Endothelial cell of hepatic sinusoid (primary cell): Measurements from ENCODE around the gene NPHS2.
"Not testable (repeated sequence)": the region's sequence is repeated elsewhere in the genome, so short reads cannot be mapped to it uniquely, and the experiment has no call there.

Experiments
- in situ Hi-C: cut with HindIII; loops from 2 replicates; pipeline ENCODE4 v1.10.0; 2017; ENCODE audit warnings: low sequenced_read_pairs

The NPHS2 gene

DNA sequence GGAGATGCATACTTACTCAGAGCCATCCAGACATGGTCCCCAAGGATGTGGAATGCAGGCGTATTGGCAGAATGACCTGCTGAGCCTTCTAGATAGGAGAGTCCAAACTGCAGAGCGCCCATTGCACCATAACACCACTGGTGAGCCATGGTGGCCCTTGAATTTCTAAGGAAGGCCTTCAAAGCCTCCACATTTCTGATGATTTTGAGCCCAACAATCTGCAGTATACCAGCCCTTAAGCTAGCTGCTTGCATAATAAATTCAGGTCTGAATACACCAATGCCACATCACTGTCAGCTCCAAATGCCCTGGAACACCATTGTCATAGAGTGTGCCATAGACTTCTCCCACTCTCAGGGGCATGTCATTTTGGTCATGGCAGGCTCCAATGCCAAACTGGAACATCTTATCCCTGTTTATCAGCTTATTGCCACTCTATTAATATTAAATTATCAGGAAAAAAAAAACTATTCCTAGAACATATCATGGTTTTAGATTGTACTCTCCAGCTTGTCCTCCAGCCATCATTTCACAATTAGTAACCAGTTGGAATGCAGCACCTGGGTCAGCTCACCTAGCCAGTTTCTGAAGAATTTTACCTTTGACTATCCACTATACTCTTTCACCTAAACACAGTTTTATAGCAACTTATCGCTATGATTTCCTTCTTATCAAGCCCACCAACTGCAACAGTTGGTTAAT, 26.9 kb downstream of the NPHS2 start:
- in situ Hi-C loops: no loop called here

DNA sequence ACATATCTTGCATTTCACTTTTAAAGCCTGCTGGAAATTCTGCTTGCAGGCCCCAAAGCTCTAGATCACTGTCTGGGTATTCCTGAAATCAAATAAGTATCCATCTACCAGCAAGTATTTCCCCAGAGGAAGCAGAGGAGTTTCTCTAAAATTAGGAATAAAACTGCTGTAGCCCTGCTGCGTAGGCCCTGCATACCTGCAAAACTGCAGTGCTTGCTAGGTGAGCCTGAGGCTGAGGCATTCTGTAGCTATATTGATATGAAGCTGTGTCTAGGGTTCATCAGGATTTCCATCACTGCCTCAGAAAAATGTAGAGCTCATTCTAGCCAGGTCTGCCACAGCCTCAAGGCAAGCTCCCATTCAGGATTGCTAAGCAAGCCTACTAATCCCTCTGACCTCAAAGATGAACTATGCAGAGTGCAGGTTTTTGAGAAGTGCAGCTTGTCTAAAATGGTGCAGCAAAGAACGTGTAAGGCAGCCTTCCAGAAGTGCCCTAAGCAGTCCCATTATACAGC, 28.7 kb downstream of the NPHS2 start:
- in situ Hi-C loops: no loop called here

DNA sequence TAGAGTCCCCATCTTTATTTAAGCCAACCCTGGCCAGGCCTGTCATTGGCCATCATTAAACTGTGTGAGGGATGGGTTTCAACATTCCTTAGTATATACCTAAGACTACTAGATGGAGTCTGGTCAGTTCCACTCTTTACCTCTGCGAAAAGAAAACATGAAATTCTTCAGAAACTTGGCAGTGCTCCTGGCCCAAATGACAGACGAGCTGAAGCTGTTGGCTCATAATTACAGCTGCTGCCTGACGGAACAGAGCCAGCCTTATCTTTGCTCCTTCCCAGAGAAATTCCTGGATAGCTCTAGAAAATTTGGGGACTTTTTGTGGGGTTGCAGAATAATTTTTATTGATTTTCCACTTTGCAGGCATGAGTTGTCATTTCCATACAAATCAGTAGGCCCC, 30.4 kb downstream of the NPHS2 start:
- in situ Hi-C loops: no loop called here

DNA sequence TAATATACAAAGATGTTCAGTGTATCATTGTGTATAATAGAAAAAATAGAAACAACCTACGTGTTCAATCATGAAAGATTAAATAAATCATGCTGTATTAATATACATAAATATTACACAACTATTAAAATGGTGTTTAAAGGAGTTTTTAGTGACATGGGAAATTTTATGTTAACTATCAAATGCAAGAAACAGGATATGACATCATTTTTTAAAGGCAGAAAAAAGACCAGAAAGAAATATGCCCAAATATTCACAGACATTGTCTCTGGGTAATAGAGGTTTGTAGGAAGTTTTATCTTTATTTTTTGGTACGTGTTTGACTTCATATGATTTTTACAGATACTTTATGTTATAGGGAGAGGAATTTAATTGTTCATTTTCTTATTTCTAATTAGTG, 34.0 kb downstream of the NPHS2 start:
- in situ Hi-C loops: no loop called here

DNA sequence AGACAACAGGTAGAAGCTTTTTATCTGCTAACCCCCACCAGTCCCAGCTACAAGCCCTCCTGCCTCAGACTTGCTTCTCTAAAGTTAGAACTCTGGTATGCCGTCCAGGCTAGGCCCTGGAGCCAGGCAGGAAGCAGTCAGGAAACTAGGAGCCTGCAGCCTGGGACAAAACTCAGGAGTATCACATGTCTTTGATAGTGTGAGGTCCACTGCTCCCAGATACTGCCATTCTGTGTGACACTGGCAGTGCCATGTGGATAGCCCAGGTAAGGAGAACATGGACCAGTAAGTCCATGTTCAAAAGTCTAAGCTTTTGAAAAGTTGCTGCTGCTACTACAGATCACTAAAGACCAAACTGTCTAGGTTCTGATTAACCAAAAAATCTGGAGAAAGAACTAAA, 45.4 kb downstream of the NPHS2 start:
- in situ Hi-C loops: no loop called here

DNA sequence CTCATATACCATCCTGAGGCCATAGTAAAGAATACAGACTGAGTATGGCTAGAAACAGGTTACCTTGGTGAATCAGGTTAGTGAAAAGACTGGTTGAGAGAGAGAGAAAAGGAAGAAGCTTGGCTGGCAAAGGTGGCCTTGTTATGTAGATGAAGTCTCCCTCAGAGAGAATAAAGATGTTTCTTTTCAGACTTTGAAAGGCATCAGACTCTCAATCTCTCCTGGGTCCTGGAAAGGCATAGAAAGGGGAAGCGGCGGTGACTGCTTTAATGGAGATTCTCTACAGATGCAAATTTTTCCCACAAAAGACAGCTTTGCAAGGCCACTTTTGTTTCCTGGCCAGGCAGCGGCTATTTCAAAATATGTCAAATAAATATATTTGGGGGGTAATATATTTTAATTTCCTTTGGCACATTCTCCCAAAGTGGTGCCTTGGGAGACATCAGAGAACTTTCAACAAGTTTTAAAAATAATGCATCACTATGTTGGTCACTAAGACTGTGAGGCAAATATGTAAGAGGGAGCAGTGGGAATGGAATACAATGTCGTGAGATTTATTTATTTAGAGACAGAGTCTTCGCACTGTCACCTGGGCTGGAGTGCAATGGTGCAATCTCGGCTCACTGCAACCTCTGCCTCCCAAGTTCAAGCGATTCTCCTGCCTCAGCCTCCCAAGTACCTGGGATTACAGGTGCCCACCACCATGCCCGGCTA, 46.1 kb downstream of the NPHS2 start:
- in situ Hi-C loops: no loop called here

DNA sequence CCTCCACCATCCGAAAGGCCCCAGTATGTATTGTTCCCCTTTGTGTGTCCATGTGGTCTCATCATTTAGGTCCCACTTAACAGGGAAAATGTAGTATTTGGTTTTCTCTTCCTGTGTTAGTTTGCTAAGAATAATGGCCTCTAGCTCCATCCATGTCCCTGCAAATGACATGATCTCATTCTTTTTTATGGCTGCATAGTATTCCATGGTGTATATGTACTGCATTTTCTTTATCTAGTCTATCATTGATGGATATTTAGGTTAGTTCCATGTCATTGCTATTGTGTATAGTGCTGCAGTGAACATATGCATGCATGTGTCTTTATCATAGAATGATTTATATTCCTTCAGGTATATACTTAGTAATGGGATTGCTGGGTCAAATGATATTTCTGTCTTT, 57.2 kb downstream of the NPHS2 start:
- in situ Hi-C loops: not testable (repeated sequence)

DNA sequence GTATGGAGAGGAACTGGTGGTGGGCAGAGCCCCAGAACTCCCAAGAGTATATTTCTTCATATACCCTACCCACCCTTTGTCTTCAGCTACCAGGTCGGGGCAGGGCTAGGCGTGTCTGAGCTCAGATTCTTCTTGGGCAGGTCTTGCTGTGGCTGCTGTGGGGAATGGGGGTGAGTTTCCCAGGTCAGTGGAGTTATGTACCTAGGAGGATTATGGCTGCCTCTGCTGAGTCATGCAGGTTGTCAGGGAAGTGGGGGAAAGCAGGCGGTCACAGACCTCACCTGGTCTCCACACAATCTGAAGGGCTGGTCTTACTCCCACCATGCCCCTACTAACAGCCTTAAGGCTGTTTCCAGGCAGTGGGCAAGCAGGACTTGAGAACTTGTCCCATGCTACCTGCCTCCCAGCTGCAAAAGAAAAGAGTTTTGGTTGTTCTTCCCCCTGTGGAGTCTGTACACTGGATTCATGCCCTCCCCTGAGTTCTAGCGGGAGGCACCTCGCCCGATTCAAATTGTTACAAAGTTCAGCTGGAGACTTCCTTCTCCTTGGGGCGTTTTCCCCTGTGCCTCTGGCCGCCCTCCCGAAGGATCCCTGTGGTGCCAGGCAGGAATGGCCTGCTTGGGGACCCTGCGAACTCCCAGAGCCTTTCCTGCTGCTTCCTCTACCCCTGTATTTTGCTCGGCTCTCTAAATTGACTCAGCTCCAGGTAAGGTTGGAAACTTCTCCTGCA, 58.6 kb downstream of the NPHS2 start:
- in situ Hi-C loops: no loop called here

DNA sequence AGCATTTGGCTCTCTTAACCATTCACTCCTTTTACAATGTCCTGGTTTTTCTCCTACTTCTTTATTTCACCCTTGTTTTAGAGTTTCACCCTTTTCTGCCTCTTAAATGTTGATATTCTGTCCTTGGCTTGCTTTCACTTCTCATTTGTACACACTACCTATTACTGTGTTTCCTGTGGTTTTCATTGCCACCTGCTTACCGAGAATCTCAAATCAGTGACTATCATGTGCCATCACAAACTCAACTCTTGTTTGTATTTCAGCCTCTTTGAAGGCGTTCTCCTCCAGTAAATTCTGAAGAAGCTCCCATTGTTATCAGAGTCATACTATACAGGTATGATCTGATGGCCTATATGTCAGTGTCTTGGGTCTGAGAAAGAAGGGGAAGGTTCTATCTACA, 65.7 kb downstream of the NPHS2 start:
- in situ Hi-C loops: no loop called here

DNA sequence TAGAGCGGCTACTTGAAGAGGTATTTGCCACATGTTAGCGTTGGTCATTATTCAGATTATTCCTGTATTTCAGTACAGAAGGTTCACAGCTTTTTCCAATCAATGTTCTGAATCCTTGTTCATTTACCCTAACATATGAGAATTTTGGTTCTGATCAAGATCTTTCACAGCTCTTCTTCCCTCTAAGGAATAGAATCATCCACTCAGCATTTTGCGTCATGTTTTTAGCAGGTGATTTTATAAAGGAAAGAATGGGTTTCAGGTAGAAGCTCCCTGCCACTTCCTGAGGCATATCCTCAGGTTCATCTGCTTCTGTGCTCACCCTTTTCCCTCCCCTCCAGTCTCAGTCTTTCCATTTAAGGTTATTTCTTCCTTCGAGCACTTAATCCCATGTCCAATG, 66.4 kb downstream of the NPHS2 start:
- in situ Hi-C loops: no loop called here

DNA sequence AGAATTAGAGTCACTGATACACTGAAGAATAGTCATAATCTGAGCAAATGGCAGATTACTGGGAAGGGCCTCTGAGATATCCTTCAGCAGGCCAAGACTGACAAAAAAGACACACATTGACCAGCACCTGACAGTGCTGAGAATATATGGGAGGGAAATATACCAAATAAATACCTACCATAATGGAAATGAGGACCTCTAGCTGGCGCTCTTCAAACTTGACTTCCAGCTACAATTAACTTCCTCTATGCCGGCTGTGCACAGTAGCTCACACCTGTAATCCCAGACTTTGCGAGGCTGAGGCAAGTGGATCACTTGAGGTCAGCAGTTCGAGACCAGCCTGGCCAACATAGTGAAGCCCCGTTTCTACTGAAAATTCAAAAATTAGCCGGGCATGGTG, 69.5 kb downstream of the NPHS2 start:
- in situ Hi-C loops: no loop called here
